DND-41 (cell line): ENCODE measurements around the gene TP63.

ENCODE experiments used
- CTCF ChIP-seq: IDR thresholded peaks from 2 replicates; pipeline ENCODE4 v1.5.1; 2012; ENCODE audit warnings: borderline replicate concordance, low read length, moderate library complexity, mild to moderate bottlenecking; ENCODE audit not compliant: poor library complexity, severe bottlenecking; ENCODE audit errors: extremely low read depth
- EZH2 ChIP-seq: IDR thresholded peaks from 3 replicates; pipeline ENCODE4 v1.6.1; 2012; ENCODE audit warnings: borderline replicate concordance, low read depth, mild to moderate bottlenecking, moderate library complexity, low read length, inconsistent platforms; ENCODE audit not compliant: severe bottlenecking

GRCh38 chr3:189598530-189599225 is 32.5 kb upstream of the TP63 start:
- TF ChIP-seq CTCF (no peak), EZH2 (no peak)
